Esophagus muscularis mucosa (tissue), 4 donors: ENCODE measurements around the gene ZNF627. TPM values are rescaled to one million over a fixed set of nuclear protein-coding genes. Genes with fewer than 3 reads are reported as not detected.
"Not testable (repeated sequence)": the region's sequence is repeated elsewhere in the genome, so short reads cannot be mapped to it uniquely, and the experiment has no call there.

Experiments used
- DNase-seq: peaks from one replicate; pipeline ENCODE4 v3.0.0-alpha.2; 2017; ENCODE audit errors: extremely low spot score
- H3K27ac ChIP-seq, 4 donors: fragments of 200-600 bp; sonication (generic); replicated peaks in 1 of 4; 1 replicate in 3 of 4; 2 replicates in 1 of 4; pipeline ENCODE4 v1.5.1; 2016 to 2019; ENCODE audit warnings: mild to moderate bottlenecking in 1 of 4
- H3K27me3 ChIP-seq, 4 donors: fragments of 200-600 bp; sonication (generic); one replicate each; pipeline versions ENCODE4 v1.5.1 to v1.6.0; 2016 to 2019
- H3K36me3 ChIP-seq, 4 donors: fragments of 200-600 bp; sonication (generic); one replicate each; pipeline ENCODE4 v1.5.1; 2016 to 2019
- H3K4me1 ChIP-seq, 4 donors: fragments of 200-600 bp; sonication (generic); one replicate each; pipeline ENCODE4 v1.5.1; 2016 to 2019
- H3K4me3 ChIP-seq, 4 donors: fragments of 200-600 bp; sonication (generic); 1 replicate in 2 of 4; 2 replicates in 2 of 4; pipeline ENCODE4 v1.5.1; 2016 to 2019; ENCODE audit warnings: mild to moderate bottlenecking in 4 of 4, moderate library complexity in 1 of 4
- H3K9me3 ChIP-seq, 4 donors: fragments of 200-600 bp; sonication (generic); 1 replicate in 3 of 4; 2 replicates in 1 of 4; pipeline ENCODE4 v1.5.1; 2016 to 2019
- EP300 ChIP-seq: sonication (generic); formaldehyde crosslinking; IDR thresholded peaks from one replicate; pipeline ENCODE4 v1.6.1; 2017; ENCODE audit warnings: antibody characterized with exemption
- POLR2A ChIP-seq: fragments of 450-650 bp; IDR thresholded peaks from one replicate; pipeline ENCODE4 v1.6.1; 2017; ENCODE audit warnings: antibody characterized with exemption, moderate library complexity, mild to moderate bottlenecking, low read depth
- POLR2AphosphoS5 ChIP-seq, 2 donors: sonication (generic); formaldehyde crosslinking; IDR thresholded peaks; one replicate each; pipeline ENCODE4 v1.6.1; 2017; ENCODE audit warnings: antibody characterized with exemption in 2 of 2
- WGBS: methylation state at CpG from one replicate; pipeline ENCODE4 v1.1.5; 2018; 5-methylcytosine and 5-hydroxymethylcytosine counted together
- intact Hi-C: fragments of 100-400 bp; cut with DNase I; formaldehyde crosslinking; loops from one replicate; pipeline ENCODE4 v1.15.1; 2023
- total RNA-seq, 4 donors: library from RNA; depleted of rRNA; stranded (reverse); fragments of >200 nt; gene quantifications; one replicate each; pipeline versions ENCODE4 v1.1.0 to v1.2.1, GENCODE V29; 2016
- TF ChIP-seq, protein P1 (sequence below), 3 experiments: fragments of 200-600 bp in 2 of 3; fragments of 450-650 bp in 1 of 3; sonication (generic) in 2 of 3; IDR thresholded peaks; one replicate each; pipeline ENCODE4 v1.5.1; 2017 to 2019; ENCODE audit warnings: antibody characterized with exemption in 3 of 3, mild to moderate bottlenecking in 2 of 3, moderate library complexity in 1 of 3

Gene ZNF627
- total RNA-seq, 4 donors from 2014 or later = 7.8 to 10.2 (median 7.9) TPM

DNA sequence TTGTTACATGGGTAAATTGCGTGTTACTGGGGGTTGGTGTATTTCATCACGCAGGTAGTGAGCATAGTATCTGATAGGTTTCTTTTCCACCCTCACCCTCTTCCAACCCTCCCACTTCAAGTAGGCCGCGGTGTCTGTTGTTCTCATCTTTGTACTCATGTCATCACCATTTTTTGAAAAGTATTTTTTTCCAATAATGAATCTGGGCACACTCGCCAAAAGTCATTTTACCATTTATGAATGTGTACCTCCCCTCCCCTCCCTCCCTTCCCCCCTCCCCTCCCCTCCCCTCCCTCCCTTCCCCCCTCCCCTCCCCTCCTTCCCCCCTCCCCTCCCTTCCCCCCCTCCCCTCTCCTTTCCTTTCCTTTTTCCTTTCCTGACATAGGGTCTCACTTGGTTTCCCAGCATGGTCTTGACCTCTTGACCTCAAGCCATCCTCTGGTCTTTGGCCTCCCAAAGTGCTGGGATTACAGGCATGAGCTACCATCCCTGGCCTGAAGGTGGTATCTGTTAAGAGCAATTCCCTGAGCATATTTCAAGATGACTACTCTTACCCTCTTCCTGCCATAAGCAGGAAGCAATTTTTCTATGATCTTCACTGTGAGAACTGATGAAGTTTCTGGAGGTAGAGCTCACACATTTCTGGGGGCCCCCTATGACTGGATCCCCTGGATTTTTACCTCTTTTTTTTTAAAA lies 15.7 kb downstream of the ZNF627 start:
- H3K36me3 ChIP-seq = peaks cover 30 to 39% (median 35%) of the 10 kb centered on the region in 4 donors
- intact Hi-C loops = no loop called here

DNA sequence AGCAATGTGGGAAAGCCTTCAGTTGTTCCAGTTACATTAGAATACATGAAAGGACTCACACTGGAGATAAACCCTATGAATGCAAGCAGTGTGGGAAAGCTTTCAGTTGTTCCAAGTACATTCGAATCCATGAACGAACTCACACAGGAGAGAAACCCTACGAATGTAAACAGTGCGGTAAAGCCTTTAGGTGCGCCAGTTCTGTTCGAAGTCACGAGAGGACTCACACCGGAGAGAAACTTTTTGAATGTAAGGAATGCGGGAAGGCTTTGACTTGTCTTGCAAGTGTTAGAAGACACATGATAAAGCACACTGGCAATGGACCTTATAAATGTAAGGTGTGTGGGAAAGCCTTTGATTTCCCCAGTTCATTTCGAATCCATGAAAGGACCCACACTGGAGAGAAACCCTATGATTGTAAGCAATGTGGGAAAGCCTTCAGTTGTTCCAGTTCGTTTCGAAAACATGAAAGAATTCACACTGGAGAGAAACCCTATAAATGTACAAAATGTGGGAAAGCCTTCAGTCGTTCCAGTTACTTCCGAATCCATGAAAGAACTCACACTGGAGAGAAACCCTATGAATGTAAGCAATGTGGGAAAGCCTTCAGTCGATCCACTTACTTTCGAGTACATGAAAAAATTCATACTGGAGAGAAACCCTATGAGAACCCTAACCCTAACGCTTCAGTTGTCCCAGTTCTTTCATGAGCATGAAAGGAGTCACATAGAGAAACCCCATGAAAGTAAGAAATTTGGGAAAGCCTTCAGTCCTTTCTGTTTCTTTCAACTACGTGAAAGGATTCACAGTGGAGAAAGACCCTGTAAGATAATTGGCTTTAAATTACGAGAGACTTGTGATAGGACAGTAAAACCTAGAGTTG lies 20.1 kb downstream of the ZNF627 start:
- Histone ChIP-seq H3K27me3 (no peaks in the 10 kb centered on the region), H3K27ac (no peak overlapping the region), H3K9me3 (peaks cover 0 to 17% (median 12%) of the 10 kb centered on the region in 4 donors), H3K36me3 (peaks cover 30 to 76% (median 69%) of the 10 kb centered on the region in 4 donors), H3K4me3 (no peak overlapping the region), H3K4me1 (no peaks in the 10 kb centered on the region)
- intact Hi-C loops = no loop called here
- TF ChIP-seq, protein P1, sequence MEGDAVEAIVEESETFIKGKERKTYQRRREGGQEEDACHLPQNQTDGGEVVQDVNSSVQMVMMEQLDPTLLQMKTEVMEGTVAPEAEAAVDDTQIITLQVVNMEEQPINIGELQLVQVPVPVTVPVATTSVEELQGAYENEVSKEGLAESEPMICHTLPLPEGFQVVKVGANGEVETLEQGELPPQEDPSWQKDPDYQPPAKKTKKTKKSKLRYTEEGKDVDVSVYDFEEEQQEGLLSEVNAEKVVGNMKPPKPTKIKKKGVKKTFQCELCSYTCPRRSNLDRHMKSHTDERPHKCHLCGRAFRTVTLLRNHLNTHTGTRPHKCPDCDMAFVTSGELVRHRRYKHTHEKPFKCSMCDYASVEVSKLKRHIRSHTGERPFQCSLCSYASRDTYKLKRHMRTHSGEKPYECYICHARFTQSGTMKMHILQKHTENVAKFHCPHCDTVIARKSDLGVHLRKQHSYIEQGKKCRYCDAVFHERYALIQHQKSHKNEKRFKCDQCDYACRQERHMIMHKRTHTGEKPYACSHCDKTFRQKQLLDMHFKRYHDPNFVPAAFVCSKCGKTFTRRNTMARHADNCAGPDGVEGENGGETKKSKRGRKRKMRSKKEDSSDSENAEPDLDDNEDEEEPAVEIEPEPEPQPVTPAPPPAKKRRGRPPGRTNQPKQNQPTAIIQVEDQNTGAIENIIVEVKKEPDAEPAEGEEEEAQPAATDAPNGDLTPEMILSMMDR (IDR thresholded peaks at IDR 0.05) = no peak
- no peak for DNase-seq
- WGBS = 97% methylated on average over 19 of the region's 19 CpGs

More for the DNA sequence above, 15.7 kb downstream of the ZNF627 start:
- no peak for DNase-seq
- TF ChIP-seq, protein P1 (IDR thresholded peaks at IDR 0.05) = no peak
- TF ChIP-seq EP300 (no peak), POLR2A (no peak), POLR2AphosphoS5 (IDR thresholded peaks at IDR 0.05) (no peak)
- H3K4me3 ChIP-seq = no peak overlapping the region
- peaks cover 0 to 2% (median 0%) of the 10 kb centered on the region in 4 donors for H3K4me1 ChIP-seq
- peaks cover 0 to 15% (median 10%) of the 10 kb centered on the region in 4 donors for H3K9me3 ChIP-seq
- no peaks in the 10 kb centered on the region for H3K27me3 ChIP-seq
- no peak overlapping the region for H3K27ac ChIP-seq
- 95% methylated on average over 5 of the region's 5 CpGs for WGBS

DNA sequence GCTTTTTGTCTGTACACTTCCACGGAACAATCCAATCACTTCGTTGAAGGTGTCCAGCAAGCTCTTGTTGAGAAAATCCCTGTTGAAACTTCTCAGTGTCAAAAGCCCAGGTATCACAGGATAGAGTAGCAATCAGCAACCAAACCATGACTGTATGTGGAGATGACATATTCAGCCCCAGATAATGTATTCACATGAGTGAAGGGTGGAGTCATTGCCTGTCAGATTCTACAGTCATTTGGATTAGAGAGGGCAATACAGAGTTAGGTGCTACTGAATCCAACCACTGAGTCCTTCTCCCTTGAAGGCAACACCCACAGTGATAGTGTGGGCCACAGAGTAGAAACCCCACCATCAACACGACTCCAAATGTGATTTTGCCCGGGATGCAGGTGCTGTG lies 23.3 kb downstream of the ZNF627 start:
- intact Hi-C loops = no loop called here
- TF ChIP-seq POLR2A (no peak), EP300 (no peak), POLR2AphosphoS5 (IDR thresholded peaks at IDR 0.05) (no peak)
- TF ChIP-seq, protein P1 (IDR thresholded peaks at IDR 0.05) = no peak
- H3K4me1 ChIP-seq = peaks cover 6 to 21% (median 19%) of the 10 kb centered on the region in 4 donors
- no peak overlapping the region for H3K4me3 ChIP-seq
- peaks cover 0 to 17% (median 12%) of the 10 kb centered on the region in 4 donors for H3K9me3 ChIP-seq
- H3K36me3 ChIP-seq = peaks cover 22 to 62% (median 59%) of the 10 kb centered on the region in 4 donors
- no peak overlapping the region for H3K27ac ChIP-seq
- H3K27me3 ChIP-seq = no peaks in the 10 kb centered on the region
- WGBS = 97% methylated on average over 4 of the region's 4 CpGs
- DNase-seq = no peak

DNA sequence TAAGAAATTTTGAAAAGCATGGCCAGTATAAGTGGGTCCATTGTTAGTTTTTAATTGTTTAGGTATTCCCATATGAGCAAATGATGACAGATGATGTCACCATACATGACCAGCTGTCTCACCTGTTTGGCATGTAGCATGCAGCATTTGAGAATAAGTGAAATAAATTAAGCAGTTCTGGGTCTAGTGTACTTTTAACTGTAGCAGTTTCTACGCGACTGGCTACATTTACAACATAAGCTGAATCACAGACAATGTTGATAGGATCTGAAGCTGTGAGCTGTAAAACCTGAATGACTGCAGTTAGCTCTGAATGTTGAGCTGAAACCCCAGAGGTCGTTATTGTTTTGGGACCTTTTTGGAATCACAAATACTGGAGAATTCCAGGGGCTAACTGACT lies 25.1 kb downstream of the ZNF627 start:
- intact Hi-C loops, H3K27me3 ChIP-seq, DNase-seq, H3K4me3 ChIP-seq, H3K9me3 ChIP-seq, H3K27ac ChIP-seq: not testable (repeated sequence)
- Histone ChIP-seq H3K4me1 (peaks cover 6 to 21% (median 19%) of the 10 kb centered on the region in 4 donors), H3K36me3 (peaks cover 5 to 43% (median 40%) of the 10 kb centered on the region in 4 donors)
- 56% methylated on average over 3 of the region's 3 CpGs for WGBS

DNA sequence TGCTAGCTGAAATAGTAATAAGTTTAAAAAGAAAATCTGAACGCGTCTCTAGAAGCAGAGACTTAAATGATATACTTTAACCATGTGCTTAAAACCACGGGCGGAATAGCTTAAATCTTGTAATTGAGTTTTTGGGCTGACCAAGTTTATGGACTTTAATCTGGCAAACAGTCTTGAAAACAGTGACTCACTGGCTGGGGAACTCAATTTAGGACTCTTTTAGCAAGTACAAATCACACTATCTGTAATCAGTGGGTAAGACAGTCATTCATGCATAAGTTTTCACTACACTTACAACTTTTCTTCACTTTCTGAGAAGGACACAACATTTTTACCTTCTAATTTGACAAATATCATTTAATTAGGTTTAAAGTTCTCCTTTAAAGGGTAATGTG lies 26.8 kb downstream of the ZNF627 start:
- DNase-seq = no peak
- H3K9me3 ChIP-seq = no peaks in the 10 kb centered on the region
- H3K27me3 ChIP-seq = no peaks in the 10 kb centered on the region
- WGBS = 59% methylated on average over 4 of the region's 4 CpGs
- H3K4me1 ChIP-seq = peaks cover 6 to 21% (median 19%) of the 10 kb centered on the region in 4 donors
- H3K36me3 ChIP-seq = peaks cover 0 to 28% (median 24%) of the 10 kb centered on the region in 4 donors
- peak overlapping the region in 1 of 4 donors; percentile 12 for H3K27ac ChIP-seq
- TF ChIP-seq, protein P1 (IDR thresholded peaks at IDR 0.05) = no peak
- TF ChIP-seq POLR2AphosphoS5 (IDR thresholded peaks at IDR 0.05) (no peak), EP300 (no peak), POLR2A (no peak)
- H3K4me3 ChIP-seq = peak overlapping the region; percentile 4 to 51 (median 48)
- intact Hi-C loops = no loop called here
